Measurements from ENCODE around the gene DPH1. TPM values are rescaled to one million over a fixed set of nuclear protein-coding genes. Genes with fewer than 3 reads are reported as not detected.
A peak's percentile ranks its signal among the peaks of the same experiment; 100 is the strongest.

Gene DPH1
- total RNA-seq, 4 donors from 2014 or later: 58.7 to 115 (median 66.3) TPM

GRCh38 chr17:1986783-1987451, 43.0 kb upstream of the DPH1 start:
- TF ChIP-seq POLR2A (IDR thresholded peaks at IDR 0.05) (no peak), CTCF (IDR thresholded peaks at IDR 0.05) (no peak), EP300 (IDR thresholded peaks at IDR 0.05) (no peak), POLR2AphosphoS5 (IDR thresholded peaks at IDR 0.05) (no peak)
- DNase-seq (ENCODE audit: low spot score in 2 of 2): no peak

GRCh38 chr17:1989135-1989534, 40.8 kb upstream of the DPH1 start:
- no peaks in the 10 kb centered on the region for H3K9me3 ChIP-seq
- H3K27me3 ChIP-seq: no peaks in the 10 kb centered on the region
- H3K27ac ChIP-seq: peak overlapping the region; percentile 81
- peak in 1 of 2 donors; percentile 75 for DNase-seq (ENCODE audit: low spot score in 2 of 2)
- 45% methylated on average over 10 of the region's 10 CpGs for WGBS
- no peak overlapping the region for H3K4me3 ChIP-seq
- no peak for TF ChIP-seq CTCF (IDR thresholded peaks at IDR 0.05)
- TF ChIP-seq POLR2A (IDR thresholded peaks at IDR 0.05): no peak
- peak in 1 of 3 donors; percentile 18 for TF ChIP-seq POLR2AphosphoS5 (IDR thresholded peaks at IDR 0.05)
- no peak for TF ChIP-seq EP300 (IDR thresholded peaks at IDR 0.05)
- H3K4me1 ChIP-seq: peaks cover 37% of the 10 kb centered on the region
- H3K36me3 ChIP-seq: no peaks in the 10 kb centered on the region

More at GRCh38 chr17:1986783-1987451, 43.0 kb upstream of the DPH1 start:
- no peaks in the 10 kb centered on the region for H3K27me3 ChIP-seq
- H3K27ac ChIP-seq: peak overlapping the region; percentile 14
- H3K9me3 ChIP-seq: no peaks in the 10 kb centered on the region
- peaks cover 50% of the 10 kb centered on the region for H3K4me1 ChIP-seq
- no peaks in the 10 kb centered on the region for H3K36me3 ChIP-seq
- H3K4me3 ChIP-seq: no peak overlapping the region
- 72% methylated on average over 18 of the region's 18 CpGs for WGBS

GRCh38 chr17:1992541-1992940, 37.4 kb upstream of the DPH1 start:
- Histone ChIP-seq H3K27me3 (no peaks in the 10 kb centered on the region), H3K27ac (no peak overlapping the region), H3K4me1 (peaks cover 41% of the 10 kb centered on the region), H3K36me3 (no peaks in the 10 kb centered on the region), H3K9me3 (no peaks in the 10 kb centered on the region), H3K4me3 (no peak overlapping the region)
- WGBS: 58% methylated on average over 10 of the region's 10 CpGs
- TF ChIP-seq EP300 (IDR thresholded peaks at IDR 0.05) (no peak), POLR2AphosphoS5 (IDR thresholded peaks at IDR 0.05) (no peak), POLR2A (IDR thresholded peaks at IDR 0.05) (no peak), CTCF (IDR thresholded peaks at IDR 0.05) (no peak)
- DNase-seq (ENCODE audit: low spot score in 2 of 2): no peak

- Histone ChIP-seq H3K4me1 (peaks cover 44% of the 10 kb centered on the region), H3K4me3 (no peak overlapping the region), H3K27me3 (no peaks in the 10 kb centered on the region), H3K36me3 (no peaks in the 10 kb centered on the region), H3K27ac (no peak overlapping the region), H3K9me3 (no peaks in the 10 kb centered on the region)
- no peak for DNase-seq (ENCODE audit: low spot score in 2 of 2)
- TF ChIP-seq POLR2AphosphoS5 (IDR thresholded peaks at IDR 0.05): no peak
- no peak for TF ChIP-seq EP300 (IDR thresholded peaks at IDR 0.05)
- no peak for TF ChIP-seq CTCF (IDR thresholded peaks at IDR 0.05)
- TF ChIP-seq POLR2A (IDR thresholded peaks at IDR 0.05): no peak
- WGBS: 99% methylated on average over 4 of the region's 4 CpGs
These were observed 35.2 kb upstream of the DPH1 start for GRCh38 chr17:1994707-1995106.

DNA sequence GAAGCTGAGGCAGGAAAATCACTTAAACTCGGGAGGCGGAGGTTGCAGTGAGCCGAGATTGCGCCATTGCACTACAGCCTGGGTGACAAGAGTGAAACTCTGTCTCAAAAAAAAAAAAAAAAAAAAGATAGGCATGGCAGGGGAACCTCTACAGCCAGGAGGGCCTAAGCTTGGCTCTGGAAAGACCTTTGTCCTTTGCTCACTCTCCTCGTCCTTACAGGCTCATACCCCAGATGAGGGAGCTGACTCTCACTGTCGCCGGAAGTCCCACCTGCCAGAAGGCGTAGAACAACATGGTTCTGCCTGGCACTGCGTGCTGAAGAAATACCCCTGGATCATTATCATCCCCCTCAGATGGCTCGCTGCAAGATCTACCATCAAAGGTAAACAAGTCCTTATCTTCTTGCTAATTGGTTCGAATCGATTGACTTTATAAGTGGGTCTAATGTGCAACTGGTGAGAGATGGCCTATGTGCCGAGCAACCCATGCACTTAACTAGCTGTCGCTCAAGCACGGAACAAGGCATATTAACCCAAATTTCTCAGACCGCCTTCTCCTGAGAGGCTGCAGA, 34.5 kb upstream of the DPH1 start:
- Histone ChIP-seq H3K36me3 (no peaks in the 10 kb centered on the region), H3K27me3 (no peaks in the 10 kb centered on the region), H3K4me1 (peaks cover 49% of the 10 kb centered on the region), H3K4me3 (no peak overlapping the region), H3K9me3 (no peaks in the 10 kb centered on the region), H3K27ac (no peak overlapping the region)
- WGBS: 91% methylated on average over 16 of the region's 16 CpGs
- DNase-seq (ENCODE audit: low spot score in 2 of 2): no peak
- no peak for TF ChIP-seq EP300 (IDR thresholded peaks at IDR 0.05)
- no peak for TF ChIP-seq POLR2AphosphoS5 (IDR thresholded peaks at IDR 0.05)
- TF ChIP-seq POLR2A (IDR thresholded peaks at IDR 0.05): no peak
- TF ChIP-seq CTCF (IDR thresholded peaks at IDR 0.05): no peak
